HG03103 (cell line): ENCODE data around the gene ZFYVE19.

ENCODE experiments used
- ATAC-seq: cut with Tn5 transposase; IDR thresholded peaks from one replicate; pipeline ENCODE4 v1.9.1; 2021; ENCODE audit warnings: low read depth; ENCODE audit not compliant: unreplicated experiment

The ZFYVE19 gene

DNA sequence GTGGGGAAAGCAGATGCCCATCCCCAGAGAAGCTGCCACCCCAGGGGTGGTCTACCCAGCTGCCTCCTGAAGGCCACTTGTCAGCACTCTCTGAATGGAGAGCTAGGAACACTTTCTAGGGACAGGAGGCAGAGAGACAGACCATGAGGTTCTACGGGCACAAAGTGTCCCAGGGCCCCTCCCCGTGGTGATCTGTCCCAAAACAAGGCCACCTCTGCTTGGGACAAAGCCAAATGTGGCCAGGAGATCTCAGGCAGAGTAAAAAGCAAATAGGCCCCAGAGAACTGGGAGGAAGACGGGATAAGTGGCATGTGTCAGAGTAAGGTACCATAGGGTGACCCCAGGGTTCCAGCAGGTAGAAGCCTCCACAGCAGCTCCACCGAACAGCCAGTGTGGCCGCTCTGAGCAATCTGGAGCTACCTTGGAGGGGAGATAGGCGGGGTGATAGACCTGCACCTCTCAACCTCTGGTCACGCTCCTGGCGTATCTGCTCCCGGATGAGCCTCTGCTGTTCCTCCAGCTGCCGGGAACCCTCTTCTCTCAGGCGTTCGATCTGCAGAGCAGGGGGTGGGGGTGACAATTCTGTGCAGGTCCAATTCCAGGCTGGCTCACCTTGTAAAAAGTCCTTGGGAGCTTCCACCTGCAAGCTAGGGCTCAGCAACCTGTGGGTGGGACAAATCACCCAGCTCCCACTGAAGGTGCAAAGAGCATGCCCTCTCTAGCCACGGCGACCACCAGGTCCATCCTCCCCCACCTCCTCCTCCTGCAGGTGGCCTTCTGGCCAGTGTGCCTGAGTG is 31.0 kb upstream of the ZFYVE19 start:
- no peak for ATAC-seq

DNA sequence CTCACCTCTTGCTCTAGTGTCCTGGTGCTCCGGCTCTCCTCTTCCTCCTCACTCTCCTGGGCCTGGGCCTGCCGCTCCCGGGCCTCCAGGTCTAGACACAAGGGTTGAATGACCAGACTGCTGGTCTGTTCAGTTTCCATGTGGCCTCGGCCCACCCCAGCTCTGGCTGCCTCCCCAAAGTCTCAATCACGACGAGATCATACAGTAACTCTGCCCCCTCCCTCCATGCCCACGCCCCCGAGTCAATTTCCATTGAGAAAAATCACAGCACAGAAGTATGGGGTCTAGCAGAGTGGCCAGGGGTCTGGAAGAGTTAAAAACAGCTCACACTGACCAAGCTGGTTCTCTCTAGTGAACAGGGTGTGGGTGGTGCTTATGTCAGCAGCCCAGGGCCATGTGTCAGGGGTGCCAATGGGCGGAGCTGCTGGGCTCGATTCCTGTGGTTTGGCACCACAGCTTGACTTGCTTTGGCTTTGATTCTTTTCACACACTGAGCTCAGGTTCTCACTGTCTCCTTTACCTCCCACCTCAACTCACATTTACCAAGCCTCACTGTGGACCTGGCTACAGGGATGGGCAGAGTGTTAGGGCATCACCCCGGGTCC is 30.2 kb upstream of the ZFYVE19 start:
- no peak for ATAC-seq

DNA sequence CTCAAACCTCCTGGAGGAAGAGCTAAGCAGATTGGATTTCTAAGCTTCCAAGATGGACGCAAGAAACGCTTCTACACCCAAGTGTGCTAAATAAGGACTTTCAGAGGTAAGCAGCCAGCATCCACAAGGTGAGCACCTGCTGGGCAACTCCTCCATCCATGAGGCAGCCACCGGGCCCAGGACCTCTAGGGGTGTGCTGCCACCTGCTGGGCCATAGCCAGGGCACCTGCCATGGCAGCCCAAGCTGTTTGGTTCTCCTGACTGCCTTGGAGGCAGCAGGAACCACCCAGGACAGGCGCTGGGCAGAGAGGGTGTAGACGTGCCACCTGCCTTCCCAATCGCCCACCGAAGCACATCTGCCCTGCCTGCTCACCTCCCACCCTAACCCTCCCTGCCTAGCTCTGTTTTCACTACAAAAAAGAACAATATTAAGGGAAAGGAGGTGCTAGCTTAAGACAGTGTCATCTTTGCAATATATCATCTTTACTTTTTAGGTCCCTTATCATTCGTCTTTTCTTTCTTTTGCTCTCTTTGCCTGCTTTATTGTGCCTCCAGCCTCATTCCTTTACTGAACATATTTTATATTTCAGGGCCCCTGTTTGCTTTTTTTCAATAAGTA is 24.2 kb upstream of the ZFYVE19 start:
- peak; percentile 61 for ATAC-seq

DNA sequence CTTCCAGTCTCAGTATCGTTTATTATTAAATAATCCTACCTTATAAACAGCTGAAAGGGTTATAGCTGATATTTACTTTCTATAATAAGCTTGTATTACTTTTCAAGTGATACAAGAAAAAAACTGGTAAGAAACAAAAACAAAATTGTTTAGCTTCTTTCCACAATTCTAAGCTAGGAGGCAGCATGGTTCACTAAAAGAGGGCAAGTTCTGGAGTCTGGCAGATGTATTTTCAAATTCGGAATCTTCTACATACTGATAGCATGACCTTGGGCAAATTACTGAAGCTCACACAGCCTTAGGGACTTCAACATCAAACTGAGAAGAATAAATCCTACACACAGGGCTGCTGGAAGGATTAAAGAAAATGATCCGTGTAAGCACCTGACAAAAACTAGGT is 21.7 kb upstream of the ZFYVE19 start:
- no peak for ATAC-seq

DNA sequence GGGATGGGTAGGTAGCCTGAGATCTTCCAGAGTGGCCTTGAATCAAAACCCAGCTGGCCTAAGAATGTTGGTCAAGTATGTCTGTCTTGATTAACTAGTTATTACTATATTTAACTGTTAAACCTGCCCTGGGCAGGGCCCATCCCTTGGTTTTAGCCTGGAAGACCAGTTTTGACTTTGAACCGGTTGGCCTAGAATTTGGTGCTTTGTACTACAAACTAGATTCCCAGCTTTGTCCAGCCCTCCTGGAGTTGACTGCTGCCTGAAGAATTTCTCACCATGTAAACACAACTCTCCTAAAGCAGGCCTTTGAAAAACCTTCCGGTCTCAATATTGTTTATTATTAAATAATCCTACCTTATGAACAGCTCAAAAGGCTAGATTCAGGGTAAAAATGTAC is 21.1 kb upstream of the ZFYVE19 start:
- ATAC-seq = no peak

DNA sequence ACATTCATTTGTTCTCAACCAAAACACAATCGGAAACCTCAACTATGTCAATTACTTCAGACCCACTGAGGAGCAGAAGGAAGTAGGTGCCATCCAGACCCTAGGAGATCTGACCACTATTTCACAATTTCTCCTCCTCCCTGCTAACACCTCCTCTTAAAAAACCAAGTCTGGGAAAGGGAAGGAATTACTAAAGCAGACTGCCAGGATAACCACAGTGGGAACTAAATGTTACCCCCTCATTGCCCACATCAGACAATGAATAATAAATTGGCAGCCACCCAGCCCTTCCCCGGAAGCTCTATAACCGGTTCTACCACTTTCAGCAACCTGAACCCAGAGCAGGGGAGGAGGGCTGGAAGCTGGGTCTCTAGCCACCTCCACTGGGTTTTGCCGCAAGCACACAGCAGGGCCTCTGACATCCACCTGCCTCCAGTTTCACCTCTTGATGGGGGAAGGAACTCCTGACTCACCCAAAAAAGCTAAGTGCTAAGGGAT is 19.5 kb upstream of the ZFYVE19 start:
- ATAC-seq = no peak

DNA sequence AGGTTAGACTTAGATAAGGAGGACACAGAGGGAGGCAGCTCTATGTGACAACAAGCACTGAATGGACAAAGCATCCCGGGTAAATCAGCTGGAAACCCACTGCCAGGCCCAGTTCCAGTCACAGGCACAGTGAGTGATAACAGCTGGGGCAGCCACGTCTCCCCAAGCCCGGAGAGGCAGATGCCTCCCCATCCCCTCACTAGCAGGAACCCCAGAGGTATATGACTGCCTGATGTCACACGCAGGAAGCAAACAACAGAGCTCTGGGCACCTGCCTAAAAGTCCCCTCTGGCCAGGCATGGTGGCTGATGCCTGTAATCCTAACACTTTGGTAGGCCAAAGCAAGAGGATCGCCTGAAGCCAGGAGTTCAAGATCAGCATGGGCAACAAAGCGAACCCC is 18.9 kb upstream of the ZFYVE19 start:
- ATAC-seq = no peak

DNA sequence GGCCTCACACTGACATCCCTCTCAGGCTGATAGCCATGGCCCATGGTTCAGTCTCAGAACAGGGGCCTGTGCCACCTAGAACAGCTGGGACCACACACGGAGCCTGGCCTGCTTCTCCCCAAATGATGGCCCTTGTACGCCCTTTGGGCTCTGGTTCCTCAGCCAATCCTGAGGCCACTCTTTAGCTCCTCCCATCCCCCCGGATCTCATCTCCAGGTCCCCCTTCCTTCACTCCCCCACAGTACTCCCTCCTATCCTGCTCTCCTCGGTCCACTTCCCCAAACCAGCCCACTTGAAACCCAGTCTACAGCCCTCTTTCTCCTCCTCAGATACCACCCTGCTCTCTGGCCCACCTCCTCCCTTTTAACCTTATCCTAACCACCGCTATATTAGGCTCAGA is 17.8 kb upstream of the ZFYVE19 start:
- no peak for ATAC-seq

DNA sequence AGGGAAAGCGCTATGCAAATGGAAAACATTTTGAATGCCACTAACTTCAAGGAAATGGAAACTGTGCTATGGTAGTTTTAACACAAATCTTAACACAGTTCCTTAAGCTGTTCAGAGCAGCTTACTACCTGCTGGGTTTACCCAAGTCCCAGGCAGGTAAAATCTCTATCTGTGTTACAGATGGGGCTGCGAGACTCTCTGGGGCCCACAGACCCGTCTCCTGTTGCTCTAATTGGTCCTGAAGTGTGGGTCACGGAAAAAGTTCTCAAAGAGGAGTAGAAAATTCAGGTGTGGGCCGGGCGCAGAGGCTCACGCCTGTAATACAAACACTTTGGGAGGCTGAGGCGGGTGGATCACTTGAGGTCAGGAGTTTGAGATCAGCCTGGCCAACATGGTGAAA is 16.9 kb upstream of the ZFYVE19 start:
- no peak for ATAC-seq

DNA sequence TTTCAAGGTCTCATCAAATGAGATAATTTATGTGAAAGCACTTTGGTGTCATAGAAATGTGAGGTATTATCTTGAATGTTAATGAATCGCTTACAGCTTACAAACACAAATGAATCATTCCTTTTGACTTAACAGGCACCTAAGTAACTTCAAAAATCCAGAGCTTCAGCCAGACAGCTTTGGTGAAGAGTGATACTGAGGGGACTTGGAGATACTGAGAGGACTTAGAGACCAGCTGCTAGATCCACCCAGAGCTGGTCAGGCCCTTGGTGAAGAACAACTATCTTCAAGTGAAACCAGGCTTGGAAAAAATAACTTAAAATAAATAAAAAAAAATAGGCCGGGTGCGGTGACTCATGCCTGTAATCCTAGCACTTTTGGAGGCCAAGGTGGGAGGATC is 16.2 kb upstream of the ZFYVE19 start:
- ATAC-seq = no peak

DNA sequence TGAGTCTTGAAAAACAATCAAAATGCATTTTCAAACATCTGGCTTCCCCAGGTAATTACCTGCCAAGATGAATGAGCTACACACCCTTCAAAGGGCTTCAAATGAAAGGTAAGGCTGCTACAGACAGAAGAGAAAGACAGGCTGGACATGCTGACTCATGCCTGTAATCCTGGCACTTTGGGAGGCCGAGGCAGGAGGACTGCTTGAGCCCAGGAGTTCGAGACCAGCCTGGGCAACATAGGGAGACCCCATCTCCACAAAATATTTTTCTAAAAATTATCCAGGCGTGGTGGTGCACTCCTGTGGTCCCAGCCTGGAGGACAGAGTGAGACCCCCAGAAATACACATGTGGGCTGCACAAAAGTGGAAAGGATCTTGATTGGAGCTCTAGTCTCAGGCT is 14.5 kb upstream of the ZFYVE19 start:
- no peak for ATAC-seq

DNA sequence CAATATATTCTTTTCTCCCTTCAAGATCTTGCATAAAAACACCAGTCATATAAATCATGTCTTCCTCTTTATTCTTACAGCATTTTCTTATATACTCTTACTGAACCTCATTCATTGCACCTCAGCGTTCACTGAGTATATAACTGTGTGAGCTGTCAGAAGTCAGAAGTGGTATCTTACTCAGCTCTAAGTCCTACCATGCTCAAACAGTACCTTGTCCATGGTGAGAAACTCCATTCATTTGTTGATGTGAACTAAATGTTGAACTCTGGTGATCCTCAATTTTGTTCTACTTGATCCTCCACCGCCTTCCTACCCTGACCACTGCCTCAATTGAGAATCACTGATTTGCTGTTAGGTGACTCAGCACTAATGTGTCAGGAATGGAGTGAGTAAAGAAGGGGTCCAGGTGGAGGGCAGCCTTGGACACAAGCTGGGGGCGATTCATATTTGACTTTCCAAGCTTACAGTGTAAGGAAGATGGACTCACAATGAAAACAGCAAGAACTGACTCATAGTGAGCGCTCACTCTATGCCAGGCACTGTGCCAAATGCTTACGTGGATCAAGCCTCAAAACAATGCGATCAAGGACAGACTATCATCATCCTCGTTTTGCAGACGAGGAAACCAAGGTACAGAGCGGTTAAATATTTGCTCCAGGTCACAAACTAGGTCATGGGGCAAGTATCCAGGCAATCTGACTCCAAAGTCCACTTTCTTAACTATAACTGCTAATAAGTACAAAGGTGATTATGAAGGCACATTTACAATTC is 13.5 kb upstream of the ZFYVE19 start:
- no peak for ATAC-seq

DNA sequence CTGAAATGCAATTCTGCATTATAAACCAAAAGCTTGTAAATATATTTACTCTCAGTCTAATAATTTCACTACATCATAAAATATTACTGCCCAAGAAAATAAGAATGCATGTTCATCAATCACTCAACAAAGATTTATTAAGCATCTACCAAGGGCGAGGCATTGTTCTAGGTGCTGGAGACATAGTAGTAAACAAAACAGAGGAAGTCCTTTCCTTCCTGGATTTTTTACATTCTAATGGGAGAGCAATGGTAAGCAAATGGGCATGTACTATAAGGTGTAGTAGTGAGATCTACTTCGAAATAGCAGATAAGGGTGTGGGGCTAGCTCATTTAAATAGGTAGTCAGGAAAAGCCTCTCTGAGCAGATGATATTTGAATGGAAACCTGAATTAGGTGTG is 10.8 kb upstream of the ZFYVE19 start:
- no peak for ATAC-seq

DNA sequence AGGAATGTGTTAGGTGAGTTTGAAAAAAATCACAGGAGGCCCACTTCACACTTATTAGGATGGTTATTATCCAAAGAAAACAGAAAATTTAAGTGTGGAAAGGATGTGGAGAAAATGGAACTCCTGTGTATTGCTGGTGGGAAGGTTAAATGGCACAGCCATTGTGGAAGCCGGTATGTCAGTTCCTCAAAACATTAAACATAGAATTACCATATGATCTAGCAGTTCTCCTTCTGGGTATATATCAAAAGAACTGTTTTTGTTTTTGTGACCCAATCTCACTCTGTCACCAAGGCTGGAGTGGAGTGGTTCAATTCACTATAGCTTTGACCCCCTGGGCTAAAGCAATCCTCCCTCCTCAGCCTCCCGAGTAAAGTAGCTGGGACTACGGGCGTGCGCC is 10.4 kb upstream of the ZFYVE19 start:
- ATAC-seq = no peak

DNA sequence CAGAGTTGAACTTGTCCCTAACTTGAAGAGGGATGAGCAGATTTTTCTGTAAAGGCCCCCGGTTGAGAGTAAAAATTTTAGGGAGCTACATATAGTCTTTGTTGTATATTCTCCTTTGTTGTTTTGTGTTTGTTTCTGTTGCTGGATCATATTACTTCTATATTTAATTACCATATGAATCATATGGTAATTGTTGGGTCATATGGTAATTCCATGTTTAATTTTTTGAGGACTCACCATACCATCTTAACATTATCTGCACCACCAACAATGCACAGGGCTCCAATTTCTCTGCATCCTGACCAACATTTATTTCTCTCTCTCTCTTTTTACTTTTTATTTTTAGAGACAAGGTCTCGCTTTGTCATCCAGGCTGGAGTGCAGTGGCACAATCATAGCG is 7.4 kb upstream of the ZFYVE19 start:
- no peak for ATAC-seq

DNA sequence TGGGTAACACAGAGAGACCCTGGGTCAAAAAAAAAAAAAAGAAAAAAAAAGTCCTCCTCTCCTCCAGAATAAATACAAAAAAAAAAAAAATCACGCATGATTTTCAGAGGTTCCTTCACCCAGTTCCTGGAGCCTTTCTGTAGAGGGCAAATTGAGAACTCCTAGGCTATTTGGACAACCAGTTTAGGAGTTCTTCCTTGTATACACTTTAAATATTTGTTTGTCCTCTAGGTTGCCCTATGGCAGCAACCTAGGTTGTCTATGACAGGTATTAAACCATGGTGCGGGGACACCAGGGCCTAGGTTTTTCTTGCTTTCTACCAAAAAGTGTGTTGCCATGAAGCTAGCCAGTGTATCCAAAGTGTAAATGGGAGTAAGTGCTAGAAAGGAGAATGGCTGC is 3.8 kb upstream of the ZFYVE19 start:
- ATAC-seq = no peak

DNA sequence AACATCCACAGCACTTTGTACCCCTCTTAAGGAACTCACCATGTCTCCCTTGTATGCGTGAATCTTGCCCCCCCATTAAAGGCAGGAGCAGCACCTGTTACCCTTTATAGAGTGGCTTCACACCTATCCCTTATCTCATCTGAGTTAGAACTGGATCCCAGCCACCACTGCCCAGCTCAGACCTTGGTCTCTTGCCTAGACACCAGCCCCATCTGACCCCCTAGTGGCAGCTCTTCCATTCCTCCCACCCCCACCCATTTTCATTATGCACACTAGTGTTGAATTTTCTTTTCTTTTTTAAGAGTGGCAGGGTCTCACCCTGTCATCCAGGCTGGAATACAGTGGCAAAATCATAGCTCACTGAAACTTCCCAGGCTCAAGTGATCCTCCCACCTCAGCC is 3.2 kb upstream of the ZFYVE19 start:
- ATAC-seq = no peak

DNA sequence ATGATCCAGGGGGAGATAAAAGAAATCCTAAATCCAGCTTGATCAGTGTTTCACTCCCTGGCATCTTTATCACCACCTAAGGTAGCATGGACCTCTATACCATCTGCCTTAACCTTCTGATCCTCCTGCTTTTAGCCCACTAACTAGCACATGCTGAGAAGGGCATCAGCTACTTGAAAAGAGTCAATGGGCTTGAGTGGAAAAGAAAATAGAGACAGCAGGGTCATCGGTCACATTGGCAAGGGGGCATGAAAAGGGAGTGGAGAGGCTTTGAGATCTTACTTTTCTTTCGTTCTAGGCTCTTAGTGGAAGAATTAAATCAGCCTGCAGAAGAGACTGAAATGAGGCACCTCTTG is 239 bp upstream of the ZFYVE19 start:
- no peak for ATAC-seq

DNA sequence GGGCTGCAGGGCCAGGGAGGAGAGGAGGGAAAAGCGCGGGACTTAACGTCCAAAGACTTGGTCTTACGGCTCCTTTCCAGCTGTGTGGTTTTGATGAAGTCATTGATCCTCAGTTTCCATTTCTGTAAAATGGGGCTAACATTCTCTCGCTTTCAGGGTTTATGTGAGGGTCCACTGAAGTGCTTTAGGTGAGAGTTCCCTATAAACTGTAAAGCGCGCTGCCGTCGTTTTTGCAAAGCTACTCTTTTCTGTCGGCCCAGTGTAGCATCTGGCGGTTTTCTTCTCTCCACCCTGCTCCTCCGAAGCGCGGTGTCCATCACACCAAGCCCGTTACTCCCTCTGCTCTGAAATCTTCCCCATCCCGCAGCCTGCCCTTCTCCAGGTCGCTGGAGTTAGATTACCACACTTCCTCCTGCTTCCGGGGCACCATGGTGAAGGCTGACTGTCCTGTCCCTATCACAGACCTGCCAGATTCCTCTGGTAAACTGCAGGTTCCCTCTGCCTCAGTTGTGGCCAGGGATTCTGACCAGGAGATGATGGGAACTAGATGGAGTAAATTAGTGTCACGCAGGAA is 1.1 kb downstream of the ZFYVE19 start:
- no peak for ATAC-seq

DNA sequence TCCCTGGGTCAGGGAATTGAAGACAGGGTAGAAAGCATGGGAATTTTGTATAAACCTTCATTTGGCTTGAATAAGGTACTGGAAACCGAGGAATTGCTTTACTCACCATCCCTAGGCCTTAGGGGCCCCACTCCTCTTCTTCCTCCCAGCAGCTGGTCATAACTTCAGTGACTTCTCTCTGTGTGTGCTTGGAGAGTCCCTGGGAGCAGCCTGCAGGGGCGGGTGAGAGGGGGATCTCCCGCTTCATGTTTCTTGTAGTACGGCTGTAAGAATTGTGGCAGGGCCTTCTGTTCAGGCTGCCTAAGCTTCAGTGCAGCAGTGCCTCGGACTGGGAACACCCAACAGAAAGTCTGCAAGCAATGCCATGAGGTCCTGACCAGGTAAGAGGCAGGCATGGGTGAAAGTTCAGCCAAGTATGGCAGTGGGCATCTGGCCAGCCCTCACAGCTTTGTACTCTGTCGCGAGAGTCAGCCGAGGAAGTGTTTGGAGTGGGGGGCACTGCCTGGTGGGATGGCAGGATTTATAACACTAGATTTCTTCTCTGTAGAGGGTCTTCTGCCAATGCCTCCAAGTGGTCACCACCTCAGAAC is 2.1 kb downstream of the ZFYVE19 start:
- no peak for ATAC-seq
